ENCODE data around the gene GALNT1. TPM values are rescaled to one million over a fixed set of nuclear protein-coding genes. Genes with fewer than 3 reads are reported as not detected.

The GALNT1 gene
- total RNA-seq, 1 donor from 2014 or later, result 74.5 TPM

- H3K27ac ChIP-seq, result no peak overlapping the region
- no peaks in the 10 kb centered on the region for H3K36me3 ChIP-seq
- H3K27me3 ChIP-seq, result no peaks in the 10 kb centered on the region
- no peak overlapping the region for H3K4me3 ChIP-seq
- ATAC-seq, result no peak
- H3K9me3 ChIP-seq, result no peaks in the 10 kb centered on the region
- no peak for DNase-seq
- H3K4me1 ChIP-seq, result peaks cover 37% of the 10 kb centered on the region
- intact Hi-C loops (cut with DNase I), result no loop called here
- TF ChIP-seq, protein P1, sequence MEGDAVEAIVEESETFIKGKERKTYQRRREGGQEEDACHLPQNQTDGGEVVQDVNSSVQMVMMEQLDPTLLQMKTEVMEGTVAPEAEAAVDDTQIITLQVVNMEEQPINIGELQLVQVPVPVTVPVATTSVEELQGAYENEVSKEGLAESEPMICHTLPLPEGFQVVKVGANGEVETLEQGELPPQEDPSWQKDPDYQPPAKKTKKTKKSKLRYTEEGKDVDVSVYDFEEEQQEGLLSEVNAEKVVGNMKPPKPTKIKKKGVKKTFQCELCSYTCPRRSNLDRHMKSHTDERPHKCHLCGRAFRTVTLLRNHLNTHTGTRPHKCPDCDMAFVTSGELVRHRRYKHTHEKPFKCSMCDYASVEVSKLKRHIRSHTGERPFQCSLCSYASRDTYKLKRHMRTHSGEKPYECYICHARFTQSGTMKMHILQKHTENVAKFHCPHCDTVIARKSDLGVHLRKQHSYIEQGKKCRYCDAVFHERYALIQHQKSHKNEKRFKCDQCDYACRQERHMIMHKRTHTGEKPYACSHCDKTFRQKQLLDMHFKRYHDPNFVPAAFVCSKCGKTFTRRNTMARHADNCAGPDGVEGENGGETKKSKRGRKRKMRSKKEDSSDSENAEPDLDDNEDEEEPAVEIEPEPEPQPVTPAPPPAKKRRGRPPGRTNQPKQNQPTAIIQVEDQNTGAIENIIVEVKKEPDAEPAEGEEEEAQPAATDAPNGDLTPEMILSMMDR (IDR thresholded peaks at IDR 0.05), result no peak
Observed at GRCh38 chr18:35618289-35618688, 36.7 kb downstream of the GALNT1 start.

DNA sequence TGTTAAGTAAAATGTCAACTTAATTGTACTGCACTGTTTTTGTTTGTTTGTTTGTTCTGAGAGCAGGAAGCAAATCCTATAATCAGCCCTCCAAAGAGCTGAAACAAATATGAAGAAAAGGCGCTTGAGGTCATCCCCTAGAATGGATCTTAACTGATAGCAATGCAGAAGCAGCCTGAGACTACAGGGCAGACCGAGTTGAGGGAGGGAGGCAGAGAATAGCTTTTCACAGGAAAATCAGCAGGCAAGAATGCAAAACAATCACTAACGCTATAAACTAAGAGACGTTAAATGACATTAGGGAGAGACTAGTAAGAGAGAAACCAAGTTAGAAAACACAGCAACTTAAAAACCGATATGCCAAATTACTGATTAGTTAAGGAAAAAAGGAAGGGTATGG, 37.2 kb downstream of the GALNT1 start:
- intact Hi-C loops (cut with DNase I), result no loop called here

GRCh38 chr18:35619464-35619863, 37.9 kb downstream of the GALNT1 start:
- no peak for DNase-seq
- intact Hi-C loops (cut with DNase I), result no loop called here

More for the DNA sequence above, 37.2 kb downstream of the GALNT1 start:
- Histone ChIP-seq H3K36me3 (no peaks in the 10 kb centered on the region), H3K4me1 (peaks cover 37% of the 10 kb centered on the region), H3K27me3 (no peaks in the 10 kb centered on the region), H3K27ac (no peak overlapping the region), H3K9me3 (no peaks in the 10 kb centered on the region), H3K4me3 (no peak overlapping the region)
- TF ChIP-seq, protein P1 (IDR thresholded peaks at IDR 0.05), result no peak
- no peak for DNase-seq
- ATAC-seq, result no peak

DNA sequence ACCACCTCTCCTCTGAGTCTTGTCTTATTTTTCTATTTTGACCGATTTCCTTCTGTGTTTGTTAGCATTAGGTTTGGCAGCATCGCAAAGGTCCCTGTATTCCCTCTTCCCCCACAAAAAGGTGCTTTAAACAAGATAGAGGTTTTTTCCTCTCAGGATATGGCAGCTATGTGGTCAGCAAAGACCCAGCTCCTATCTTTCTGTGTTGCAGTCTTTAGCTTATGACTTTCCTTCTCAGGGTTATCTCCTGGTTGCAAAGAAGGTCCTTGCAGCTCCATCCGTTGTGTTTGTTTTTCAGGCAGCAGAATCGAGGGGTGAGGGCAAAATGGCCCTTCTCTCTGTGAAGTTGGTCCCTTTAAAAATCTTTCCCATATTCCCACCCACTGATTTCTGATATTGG, 38.4 kb downstream of the GALNT1 start:
- Histone ChIP-seq H3K4me1 (peaks cover 40% of the 10 kb centered on the region), H3K27ac (no peak overlapping the region), H3K36me3 (no peaks in the 10 kb centered on the region), H3K27me3 (no peaks in the 10 kb centered on the region), H3K9me3 (no peaks in the 10 kb centered on the region), H3K4me3 (no peak overlapping the region)
- TF ChIP-seq, protein P1 (IDR thresholded peaks at IDR 0.05), result no peak
- intact Hi-C loops (cut with DNase I), result no loop called here
- DNase-seq (no peak), ATAC-seq (no peak)

More at GRCh38 chr18:35619464-35619863, 37.9 kb downstream of the GALNT1 start:
- Histone ChIP-seq H3K4me3 (no peak overlapping the region), H3K36me3 (no peaks in the 10 kb centered on the region), H3K9me3 (no peaks in the 10 kb centered on the region), H3K4me1 (peaks cover 40% of the 10 kb centered on the region), H3K27me3 (no peaks in the 10 kb centered on the region), H3K27ac (no peak overlapping the region)
- TF ChIP-seq, protein P1 (IDR thresholded peaks at IDR 0.05), result no peak
- peak; percentile 34 for ATAC-seq

DNA sequence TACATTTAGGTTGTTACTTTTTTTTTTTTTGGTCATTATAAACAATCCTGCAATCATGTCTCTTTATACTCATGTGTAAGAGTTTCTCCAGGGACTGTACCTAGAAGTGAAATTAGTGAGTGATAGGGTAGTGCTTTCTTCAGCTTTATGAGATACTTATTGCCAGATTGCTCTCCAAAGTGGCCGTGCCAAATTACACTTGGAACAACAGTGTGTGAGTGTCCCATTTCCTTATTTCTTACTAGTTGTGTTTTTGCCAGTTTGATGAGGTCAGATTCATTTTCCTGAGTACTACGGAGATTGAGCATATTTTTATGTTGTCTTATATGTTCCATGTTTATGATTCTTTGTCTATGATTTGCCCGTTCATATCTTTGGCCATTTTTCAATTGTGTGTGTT, 39.2 kb downstream of the GALNT1 start:
- intact Hi-C loops (cut with DNase I), result no loop called here
- TF ChIP-seq, protein P1 (IDR thresholded peaks at IDR 0.05), result no peak
- H3K27ac ChIP-seq, result no peak overlapping the region
- ATAC-seq (no peak), DNase-seq (no peak)
- H3K36me3 ChIP-seq, result no peaks in the 10 kb centered on the region
- H3K4me3 ChIP-seq, result no peak overlapping the region
- H3K27me3 ChIP-seq, result no peaks in the 10 kb centered on the region
- no peaks in the 10 kb centered on the region for H3K9me3 ChIP-seq
- peaks cover 40% of the 10 kb centered on the region for H3K4me1 ChIP-seq

- no peak for DNase-seq
Observed at GRCh38 chr18:35623255-35623654, 41.7 kb downstream of the GALNT1 start.

More at GRCh38 chr18:35623255-35623654, 41.7 kb downstream of the GALNT1 start:
- Histone ChIP-seq H3K4me1 (peaks cover 18% of the 10 kb centered on the region), H3K27ac (no peak overlapping the region), H3K4me3 (no peak overlapping the region), H3K27me3 (no peaks in the 10 kb centered on the region), H3K9me3 (no peaks in the 10 kb centered on the region), H3K36me3 (no peaks in the 10 kb centered on the region)
- intact Hi-C loops (cut with DNase I), result no loop called here
- TF ChIP-seq, protein P1 (IDR thresholded peaks at IDR 0.05), result no peak
- ATAC-seq, result no peak
